ENCODE measurements around the gene ADISSP.

The ADISSP gene

DNA sequence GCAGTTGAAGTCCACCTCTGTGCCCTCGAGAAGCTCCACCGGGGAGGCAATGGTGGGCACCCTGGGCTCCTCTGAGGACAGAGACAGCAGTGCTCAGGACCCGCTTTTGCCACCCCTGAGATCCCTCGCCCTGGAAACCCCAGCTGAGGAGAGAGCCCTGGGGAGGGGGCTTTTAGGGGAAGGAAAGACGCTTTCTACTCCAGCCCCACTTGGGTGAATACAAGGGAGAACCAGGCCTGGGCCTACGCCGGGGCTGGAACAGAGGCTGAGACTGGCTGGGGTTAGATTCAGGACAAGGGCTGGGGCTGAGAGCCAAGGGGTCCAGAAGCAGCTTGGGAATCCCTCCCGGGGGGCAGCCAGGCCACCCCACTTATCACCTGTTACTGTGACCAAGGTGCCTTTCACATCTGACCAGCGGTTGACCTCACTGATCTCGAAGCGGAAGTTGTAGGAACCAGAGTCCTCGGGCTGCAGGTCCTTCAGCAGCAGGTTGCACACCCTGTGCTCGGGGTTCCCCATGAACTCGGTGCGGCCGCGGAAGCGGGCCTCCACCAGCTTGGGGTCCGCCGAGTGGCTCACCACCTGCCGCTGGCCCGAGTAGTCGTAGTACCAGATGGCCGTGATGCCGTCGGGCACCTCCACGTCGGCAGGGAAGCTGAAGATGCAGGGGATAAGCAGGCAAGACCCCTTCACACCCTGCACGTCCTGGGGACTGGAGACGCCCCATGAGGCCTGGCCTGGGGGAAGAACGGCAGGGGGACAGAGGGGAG lies 61.4 kb downstream of the ADISSP start:
- no peak for DNase-seq (ENCODE audit: low read depth)
- TF ChIP-seq, protein P1, sequence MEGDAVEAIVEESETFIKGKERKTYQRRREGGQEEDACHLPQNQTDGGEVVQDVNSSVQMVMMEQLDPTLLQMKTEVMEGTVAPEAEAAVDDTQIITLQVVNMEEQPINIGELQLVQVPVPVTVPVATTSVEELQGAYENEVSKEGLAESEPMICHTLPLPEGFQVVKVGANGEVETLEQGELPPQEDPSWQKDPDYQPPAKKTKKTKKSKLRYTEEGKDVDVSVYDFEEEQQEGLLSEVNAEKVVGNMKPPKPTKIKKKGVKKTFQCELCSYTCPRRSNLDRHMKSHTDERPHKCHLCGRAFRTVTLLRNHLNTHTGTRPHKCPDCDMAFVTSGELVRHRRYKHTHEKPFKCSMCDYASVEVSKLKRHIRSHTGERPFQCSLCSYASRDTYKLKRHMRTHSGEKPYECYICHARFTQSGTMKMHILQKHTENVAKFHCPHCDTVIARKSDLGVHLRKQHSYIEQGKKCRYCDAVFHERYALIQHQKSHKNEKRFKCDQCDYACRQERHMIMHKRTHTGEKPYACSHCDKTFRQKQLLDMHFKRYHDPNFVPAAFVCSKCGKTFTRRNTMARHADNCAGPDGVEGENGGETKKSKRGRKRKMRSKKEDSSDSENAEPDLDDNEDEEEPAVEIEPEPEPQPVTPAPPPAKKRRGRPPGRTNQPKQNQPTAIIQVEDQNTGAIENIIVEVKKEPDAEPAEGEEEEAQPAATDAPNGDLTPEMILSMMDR (IDR thresholded peaks at IDR 0.05; ENCODE audit: insufficient read depth, low read depth, low read length, missing control alignments): no peak

DNA sequence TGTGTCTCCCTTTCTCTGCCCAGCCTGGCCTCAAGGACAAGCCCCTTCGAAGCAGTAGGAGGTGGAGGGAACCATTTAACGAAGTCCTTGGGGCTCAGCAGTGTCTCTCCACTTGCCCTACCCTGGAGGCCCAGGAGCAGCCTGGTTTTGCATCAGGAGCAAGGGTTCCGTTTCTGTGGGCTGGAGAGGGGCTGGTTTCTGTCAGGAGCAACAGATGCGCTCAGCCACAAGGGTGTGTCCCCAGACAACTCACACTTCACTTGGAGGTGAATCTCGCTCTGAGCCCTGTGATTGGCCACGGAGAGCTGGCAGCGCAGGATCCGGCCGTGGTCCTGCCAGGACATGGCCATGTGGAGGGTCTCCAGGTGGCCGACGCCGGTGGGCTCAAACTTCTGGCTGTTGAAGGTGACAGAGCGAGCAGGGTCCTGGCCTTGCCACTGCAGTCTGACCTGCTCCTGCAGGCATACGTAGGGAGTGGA lies 62.0 kb downstream of the ADISSP start:
- TF ChIP-seq, protein P1 (IDR thresholded peaks at IDR 0.05; ENCODE audit: insufficient read depth, low read depth, low read length, missing control alignments): no peak
- no peak for DNase-seq (ENCODE audit: low read depth)
- no peak overlapping the region for H3K4me3 ChIP-seq (ENCODE audit: low read depth, low read length)

More for the DNA sequence above, 61.4 kb downstream of the ADISSP start:
- no peak overlapping the region for H3K4me3 ChIP-seq (ENCODE audit: low read depth, low read length)

DNA sequence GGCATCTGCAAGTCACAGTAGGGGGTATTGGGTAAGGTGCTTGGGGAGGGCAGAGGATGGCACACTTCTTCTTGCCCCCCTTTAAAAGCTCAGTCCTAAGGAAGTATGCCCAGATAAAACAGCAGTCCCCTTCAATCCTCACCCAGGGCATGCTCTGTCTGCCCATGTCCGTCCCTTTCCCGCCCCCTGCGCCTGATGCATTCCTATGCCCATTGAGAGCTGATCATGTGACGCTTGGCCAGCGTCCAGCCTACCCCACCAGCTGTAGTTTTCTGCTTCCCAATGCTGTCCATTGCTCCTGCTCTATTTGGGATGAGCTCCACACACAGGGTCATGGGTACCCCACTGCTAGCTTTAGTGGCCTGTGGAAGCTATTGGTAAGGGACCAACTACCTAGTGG lies 63.5 kb downstream of the ADISSP start:
- no peak overlapping the region for H3K4me3 ChIP-seq (ENCODE audit: low read depth, low read length)
- DNase-seq (ENCODE audit: low read depth): no peak
- TF ChIP-seq, protein P1 (IDR thresholded peaks at IDR 0.05; ENCODE audit: insufficient read depth, low read depth, low read length, missing control alignments): no peak
